OCI-LY1 (cell line): Measurements from ENCODE around the gene PIK3C2G.

Experiments used
- CTCF ChIP-seq: fragments of 200-600 bp; sonication (generic), shearing (Covaris generic); IDR thresholded peaks from 2 replicates; pipeline ENCODE4 v1.5.1; 2017; ENCODE audit warnings: mild to moderate bottlenecking, antibody characterized with exemption, low read length, moderate library complexity, mixed read lengths
- EZH2 ChIP-seq: fragments of 200-600 bp; sonication (generic), shearing (Covaris generic); IDR thresholded peaks from 2 replicates; pipeline ENCODE4 v1.8.0; 2017; ENCODE audit warnings: borderline replicate concordance, mixed run types, mild to moderate bottlenecking, antibody characterized with exemption, low read length, moderate library complexity, mixed read lengths

DNA sequence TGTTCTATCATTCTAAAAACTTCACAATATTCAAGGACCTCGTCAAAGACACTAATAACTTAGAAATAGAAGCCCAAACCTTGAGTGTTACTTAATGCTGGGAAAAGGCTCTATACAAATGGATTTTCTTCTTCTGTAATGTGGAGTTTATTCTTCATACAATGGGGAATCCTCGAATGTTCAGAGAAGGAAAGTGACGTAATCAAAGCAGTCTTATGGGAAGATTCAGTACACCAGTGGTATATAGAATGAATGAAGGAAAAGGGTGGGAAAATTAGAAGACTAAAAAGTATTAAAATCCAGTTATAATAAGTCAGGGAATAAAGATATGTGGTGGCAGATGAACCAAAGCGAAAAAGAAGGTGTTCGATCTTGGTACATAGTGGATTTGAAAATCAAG is 370.0 kb downstream of the PIK3C2G start:
- TF ChIP-seq CTCF, result no peak
- TF ChIP-seq EZH2, result no peak
